Spinal cord (tissue), 10 donors: ENCODE measurements around the gene IGFL2. TPM values are rescaled to one million over a fixed set of nuclear protein-coding genes. Genes with fewer than 3 reads are reported as not detected.
A peak's percentile ranks its signal among the peaks of the same experiment; 100 is the strongest.
"Not testable (repeated sequence)": the region's sequence is repeated elsewhere in the genome, so short reads cannot be mapped to it uniquely, and the experiment has no call there.

ENCODE experiments used
- DNase-seq, 6 donors: peaks; one replicate each; pipeline versions ENCODE4 v3.0.0 to v3.0.0-alpha.2; 2013 to 2015; ENCODE audit warnings: low spot score in 6 of 6, low read depth in 4 of 6
- H3K27ac ChIP-seq: one replicate; pipeline ENCODE4 v1.5.1; 2013; ENCODE audit warnings: low read depth, low read length, control low read depth
- H3K27me3 ChIP-seq: one replicate; pipeline ENCODE4 v1.6.1; 2013; ENCODE audit warnings: low read length; ENCODE audit not compliant: control insufficient read depth, insufficient read depth
- H3K36me3 ChIP-seq: one replicate; pipeline ENCODE4 v1.6.1; 2013; ENCODE audit warnings: low read length; ENCODE audit not compliant: control insufficient read depth, insufficient read depth
- H3K4me1 ChIP-seq: one replicate; pipeline ENCODE4 v1.6.1; 2013; ENCODE audit warnings: low read length; ENCODE audit not compliant: control insufficient read depth, insufficient read depth
- H3K4me3 ChIP-seq: one replicate; pipeline ENCODE4 v1.5.1; 2013; ENCODE audit warnings: low read depth, low read length, control low read depth
- H3K9me3 ChIP-seq: one replicate; pipeline ENCODE4 v1.6.1; 2013; ENCODE audit warnings: low read length; ENCODE audit not compliant: control insufficient read depth, insufficient read depth
- WGBS: methylation state at CpG from one replicate; pipeline ENCODE4 v1.1.5; 2013; ENCODE audit warnings: missing lambda C conversion rate; ENCODE audit not compliant: insufficient coverage; 5-methylcytosine and 5-hydroxymethylcytosine counted together
- polyA plus RNA-seq, 2 donors: library from polyadenylated mRNA; unstranded; fragments of 120-200 nt; gene quantifications; one replicate each; pipeline ENCODE4 v1.2.1, GENCODE V29; 2013; ENCODE audit not compliant: insufficient read length in 2 of 2
- total RNA-seq, 2 donors: library from RNA; depleted of rRNA in 1 of 2; stranded (reverse); fragments of 120-200 nt in 1 of 2; fragments of >200 nt in 1 of 2; gene quantifications; one replicate each; pipeline versions ENCODE4 v1.2.3 to v1.2.4, GENCODE V29; 2013 to 2014
- donor health status: healthy.

The IGFL2 gene
- total and polyA plus RNA-seq, 4 donors = 0.10 to 0.61 (median 0.53) TPM; not detected in 1

GRCh38 chr19:46195104-46195503 is 47.1 kb downstream of the IGFL2 start:
- H3K36me3 ChIP-seq = peaks cover 6% of the 10 kb centered on the region
- WGBS = 80% methylated on average over 2 of the region's 3 CpGs
- H3K4me3 ChIP-seq = no peak overlapping the region
- no peaks in the 10 kb centered on the region for H3K4me1 ChIP-seq
- H3K27me3 ChIP-seq = no peaks in the 10 kb centered on the region
- H3K9me3 ChIP-seq = no peaks in the 10 kb centered on the region
- DNase-seq = no peak
- no peak overlapping the region for H3K27ac ChIP-seq

GRCh38 chr19:46195919-46196318 is 47.9 kb downstream of the IGFL2 start:
- H3K27ac ChIP-seq, H3K4me1 ChIP-seq, H3K4me3 ChIP-seq, H3K27me3 ChIP-seq, DNase-seq, H3K36me3 ChIP-seq, H3K9me3 ChIP-seq: not testable (repeated sequence)
- WGBS = 80% methylated on average over 3 of the region's 7 CpGs

DNA sequence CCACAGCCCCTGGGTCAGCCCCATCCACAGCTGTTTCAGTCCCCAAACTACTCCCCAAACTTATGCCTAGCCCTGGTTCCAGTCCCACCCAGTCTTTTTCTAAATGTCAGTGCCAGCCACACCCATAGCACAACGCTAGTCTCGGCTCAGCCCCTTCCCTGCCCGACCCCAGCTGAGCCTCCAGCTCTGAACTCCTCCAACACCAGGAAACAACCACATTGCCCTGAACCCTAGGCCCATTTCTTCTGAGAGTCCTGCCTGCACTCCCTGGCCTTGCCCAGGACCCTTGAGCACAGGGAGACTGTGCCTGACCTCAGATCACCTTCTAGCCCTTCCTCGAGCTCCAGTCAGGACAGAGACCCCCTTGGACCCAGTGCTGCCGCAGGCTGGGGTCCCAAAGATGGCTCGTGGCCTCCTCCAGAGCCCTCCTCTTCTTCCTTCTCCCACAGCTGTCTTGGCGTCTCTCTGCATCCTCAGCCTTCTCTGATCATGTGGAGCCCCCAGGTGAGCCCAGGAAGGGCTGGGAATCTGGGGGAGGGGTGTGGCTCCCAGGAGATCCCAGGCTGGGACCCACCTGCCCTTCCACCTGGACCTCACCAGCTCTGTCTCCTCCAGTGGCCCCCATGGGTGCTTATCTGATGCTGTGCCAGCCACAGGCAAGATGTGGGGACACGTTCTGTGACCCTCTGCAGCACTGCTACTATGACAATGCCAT is 48.5 kb downstream of the IGFL2 start:
- no peaks in the 10 kb centered on the region for H3K4me1 ChIP-seq
- H3K4me3 ChIP-seq = no peak overlapping the region
- H3K27ac ChIP-seq = no peak overlapping the region
- 69% methylated on average over 6 of the region's 8 CpGs for WGBS
- H3K9me3 ChIP-seq = no peaks in the 10 kb centered on the region
- no peaks in the 10 kb centered on the region for H3K27me3 ChIP-seq
- no peak for DNase-seq
- H3K36me3 ChIP-seq = peaks cover 6% of the 10 kb centered on the region

- WGBS = 76% methylated on average over 4 of the region's 4 CpGs
- H3K27me3 ChIP-seq = no peaks in the 10 kb centered on the region
- no peak for DNase-seq
Measured at GRCh38 chr19:46197314-46198070, 49.5 kb downstream of the IGFL2 start.

GRCh38 chr19:46198756-46199155 is 50.7 kb downstream of the IGFL2 start:
- no peak for DNase-seq
- Histone ChIP-seq H3K36me3 (peaks cover 6% of the 10 kb centered on the region), H3K27me3 (no peaks in the 10 kb centered on the region), H3K27ac (no peak overlapping the region), H3K9me3 (no peaks in the 10 kb centered on the region), H3K4me1 (no peaks in the 10 kb centered on the region), H3K4me3 (no peak overlapping the region)
- WGBS = 43% methylated on average over 1 of the region's 3 CpGs

More at GRCh38 chr19:46197314-46198070, 49.5 kb downstream of the IGFL2 start:
- Histone ChIP-seq H3K9me3 (no peaks in the 10 kb centered on the region), H3K36me3 (peaks cover 6% of the 10 kb centered on the region), H3K4me3 (no peak overlapping the region), H3K27ac (no peak overlapping the region), H3K4me1 (no peaks in the 10 kb centered on the region)

- H3K27me3 ChIP-seq = no peaks in the 10 kb centered on the region
- DNase-seq = peak in 1 of 6 donors; percentile 32
- 60% methylated on average over 16 of the region's 16 CpGs for WGBS
- no peak overlapping the region for H3K27ac ChIP-seq
- no peaks in the 10 kb centered on the region for H3K9me3 ChIP-seq
- no peak overlapping the region for H3K4me3 ChIP-seq
- no peaks in the 10 kb centered on the region for H3K4me1 ChIP-seq
- H3K36me3 ChIP-seq = peaks cover 5% of the 10 kb centered on the region
Measured at GRCh38 chr19:46201454-46202310, 53.6 kb downstream of the IGFL2 start.

- H3K9me3 ChIP-seq = no peaks in the 10 kb centered on the region
- H3K27ac ChIP-seq = no peak overlapping the region
- H3K27me3 ChIP-seq = no peaks in the 10 kb centered on the region
- H3K36me3 ChIP-seq = peaks cover 2% of the 10 kb centered on the region
- DNase-seq = no peak
- H3K4me1 ChIP-seq = no peaks in the 10 kb centered on the region
- no peak overlapping the region for H3K4me3 ChIP-seq
- 70% methylated on average over 3 of the region's 4 CpGs for WGBS
Measured at GRCh38 chr19:46202426-46202825, 54.4 kb downstream of the IGFL2 start.

- 81% methylated on average over 6 of the region's 8 CpGs for WGBS
- H3K27ac ChIP-seq = no peak overlapping the region
- DNase-seq = no peak
- no peaks in the 10 kb centered on the region for H3K9me3 ChIP-seq
- no peak overlapping the region for H3K4me3 ChIP-seq
- no peaks in the 10 kb centered on the region for H3K27me3 ChIP-seq
- no peaks in the 10 kb centered on the region for H3K4me1 ChIP-seq
- peaks cover 2% of the 10 kb centered on the region for H3K36me3 ChIP-seq
Measured at GRCh38 chr19:46202872-46203860, 55.1 kb downstream of the IGFL2 start.

- WGBS = 82% methylated on average over 5 of the region's 5 CpGs
- Histone ChIP-seq H3K4me3 (no peak overlapping the region), H3K27me3 (no peaks in the 10 kb centered on the region), H3K9me3 (no peaks in the 10 kb centered on the region), H3K36me3 (peaks cover 2% of the 10 kb centered on the region), H3K4me1 (no peaks in the 10 kb centered on the region), H3K27ac (no peak overlapping the region)
- no peak for DNase-seq
Measured at GRCh38 chr19:46204008-46204407, 56.0 kb downstream of the IGFL2 start.
